IPS DF 19.7 (cell line): ENCODE data around the gene ARFIP2.
A peak's percentile ranks its signal among the peaks of the same experiment; 100 is the strongest.
"Not testable (repeated sequence)": the region's sequence is repeated elsewhere in the genome, so short reads cannot be mapped to it uniquely, and the experiment has no call there.

Experiments
- DNase-seq: peaks from one replicate; pipeline ENCODE4 v3.0.0-alpha.2; 2013; ENCODE audit warnings: low read depth, low spot score

Gene ARFIP2

GRCh38 chr11:6481012-6481923 is at the start of gene ARFIP2, which contains the start of gene TIMM10B:
TSS of gene ARFIP2 (minus strand) at chr11:6481331. CDS start at chr11:6480421, 910 bp downstream.
TSS of gene TIMM10B (plus strand) at chr11:6481501. CDS start at chr11:6481517, 16 bp downstream.
- DNase-seq = peak; percentile 94

GRCh38 chr11:6530848-6531247 is 49.7 kb upstream of the ARFIP2 start:
- no peak for DNase-seq

GRCh38 chr11:6529266-6529665 is 48.1 kb upstream of the ARFIP2 start:
- DNase-seq = no peak

- DNase-seq = no peak
Observed at GRCh38 chr11:6526411-6527135, 45.4 kb upstream of the ARFIP2 start.

GRCh38 chr11:6523253-6523652 is 42.1 kb upstream of the ARFIP2 start:
- no peak for DNase-seq

- not testable (repeated sequence) for DNase-seq
Observed at GRCh38 chr11:6521946-6522345, 40.8 kb upstream of the ARFIP2 start.

- DNase-seq = no peak
Observed at GRCh38 chr11:6520265-6520664, 39.1 kb upstream of the ARFIP2 start.

GRCh38 chr11:6516865-6517264 is 35.7 kb upstream of the ARFIP2 start:
- DNase-seq = no peak

- peak; percentile 9 for DNase-seq
Observed at GRCh38 chr11:6505577-6506240, 24.6 kb upstream of the ARFIP2 start.

GRCh38 chr11:6504166-6504565 is 23.0 kb upstream of the ARFIP2 start:
- DNase-seq = no peak

GRCh38 chr11:6502382-6502781 is 21.3 kb upstream of the ARFIP2 start:
- DNase-seq = no peak

- DNase-seq = no peak
Observed at GRCh38 chr11:6498544-6498943, 17.4 kb upstream of the ARFIP2 start.

GRCh38 chr11:6498121-6498520 is 17.0 kb upstream of the ARFIP2 start:
- DNase-seq = no peak

GRCh38 chr11:6497069-6497839 is 16.1 kb upstream of the ARFIP2 start, which contains the start of gene DNHD1:
TSS of gene DNHD1 (plus strand) at chr11:6497280. CDS start at chr11:6498216, 936 bp downstream.
- no peak for DNase-seq

- DNase-seq = no peak
Observed at GRCh38 chr11:6489306-6489705, 8.2 kb upstream of the ARFIP2 start.

- DNase-seq = no peak
Observed at GRCh38 chr11:6488821-6489220, 7.7 kb upstream of the ARFIP2 start.

- no peak for DNase-seq
Observed at GRCh38 chr11:6488342-6488741, 7.2 kb upstream of the ARFIP2 start.

- DNase-seq = no peak
Observed at GRCh38 chr11:6486938-6487337, 5.8 kb upstream of the ARFIP2 start.

GRCh38 chr11:6486256-6486655 is 5.1 kb upstream of the ARFIP2 start:
- no peak for DNase-seq

GRCh38 chr11:6485661-6486060 is 4.5 kb upstream of the ARFIP2 start:
- no peak for DNase-seq

GRCh38 chr11:6483015-6483414 is 1.9 kb upstream of the ARFIP2 start:
- no peak for DNase-seq
